HUDEP-2 (cell line): ENCODE results near the gene TTLL3.
A peak's percentile ranks its signal among the peaks of the same experiment; 100 is the strongest.
"Not testable (repeated sequence)": the region's sequence is repeated elsewhere in the genome, so short reads cannot be mapped to it uniquely, and the experiment has no call there.

Experiments used
- DNase-seq, 76 experiments: peaks; one replicate each; lab custom pipeline; 2025; ENCODE audit not compliant: unreplicated experiment in 76 of 76; lab: John Stamatoyannopoulos, UW

TTLL3 gene

GRCh38 chr3:9834520-9835380 lies 24.7 kb downstream of the TTLL3 start:
- no peak for DNase-seq

- no peak for DNase-seq
These were observed 27.9 kb downstream of the TTLL3 start for GRCh38 chr3:9837701-9838582.

GRCh38 chr3:9838856-9839255 lies 28.8 kb downstream of the TTLL3 start:
- DNase-seq, result no peak

GRCh38 chr3:9841015-9841414 lies 31.0 kb downstream of the TTLL3 start:
- no peak for DNase-seq

GRCh38 chr3:9843715-9844438 lies 33.8 kb downstream of the TTLL3 start, which contains the start of gene RPUSD3:
Gene RPUSD3 (minus strand): TSS chr3:9844008. CDS start chr3:9843990, 18 bp downstream.
- peak in 75 of 76 experiments; percentile 56 to 98 (median 92) for DNase-seq

GRCh38 chr3:9846231-9846630 lies 36.2 kb downstream of the TTLL3 start:
- DNase-seq, result no peak

- DNase-seq, result no peak
These were observed 36.9 kb downstream of the TTLL3 start for GRCh38 chr3:9846931-9847488.

GRCh38 chr3:9847870-9848269 lies 37.8 kb downstream of the TTLL3 start:
- not testable (repeated sequence) for DNase-seq

- peak in 12 of 76 experiments; percentile 5 to 39 (median 17) for DNase-seq
These were observed 38.8 kb downstream of the TTLL3 start for GRCh38 chr3:9848860-9849259.

- DNase-seq, result not testable (repeated sequence)
These were observed 41.3 kb downstream of the TTLL3 start for GRCh38 chr3:9851383-9851782.

GRCh38 chr3:9851926-9852325 lies 41.9 kb downstream of the TTLL3 start:
- not testable (repeated sequence) for DNase-seq

- no peak for DNase-seq
These were observed 42.5 kb downstream of the TTLL3 start for GRCh38 chr3:9852528-9852927.

- not testable (repeated sequence) for DNase-seq
These were observed 44.4 kb downstream of the TTLL3 start for GRCh38 chr3:9854291-9854940.

GRCh38 chr3:9855594-9855993 lies 45.5 kb downstream of the TTLL3 start:
- DNase-seq, result no peak

- no peak for DNase-seq
These were observed 49.5 kb downstream of the TTLL3 start for GRCh38 chr3:9859530-9860025.

- DNase-seq, result no peak
These were observed 51.1 kb downstream of the TTLL3 start for GRCh38 chr3:9861201-9861600.

GRCh38 chr3:9861626-9862130 lies 51.6 kb downstream of the TTLL3 start:
- DNase-seq, result no peak

GRCh38 chr3:9862391-9863057 lies 52.5 kb downstream of the TTLL3 start:
- DNase-seq, result peak in 39 of 76 experiments; percentile 4 to 59 (median 33)
